SU-DHL-6 (cell line): Measurements from ENCODE around the gene ZNF774.

ENCODE experiments used
- H2AFZ ChIP-seq: fragments of 200-600 bp; sonication (generic); 2 replicates; pipeline ENCODE4 v1.6.1; 2014; ENCODE audit warnings: low read depth, mild to moderate bottlenecking, moderate library complexity, mixed read lengths, antibody characterized with exemption, low read length; ENCODE audit not compliant: severe bottlenecking
- H3F3A ChIP-seq: fragments of 200-600 bp; shearing (Covaris generic); 2 replicates; pipeline ENCODE4 v1.6.0; 2016; ENCODE audit warnings: antibody characterized with exemption, mild to moderate bottlenecking; ENCODE audit not compliant: insufficient read depth
- H3K27ac ChIP-seq: fragments of 200-600 bp; sonication (generic); 2 replicates; pipeline ENCODE4 v1.5.1; 2016; ENCODE audit warnings: low read depth, mild to moderate bottlenecking, low read length, moderate library complexity, mixed read lengths
- H3K27me3 ChIP-seq: fragments of 200-600 bp; sonication (generic), shearing (Covaris generic); 2 replicates; pipeline ENCODE4 v1.6.0; 2014; ENCODE audit warnings: mild to moderate bottlenecking, low read length
- H3K36me3 ChIP-seq: fragments of 200-600 bp; sonication (generic); 2 replicates; pipeline ENCODE4 v1.6.1; 2014; ENCODE audit warnings: mild to moderate bottlenecking, low read length, mixed read lengths
- H3K4me2 ChIP-seq: fragments of 300-600, 200-600 bp; shearing (Covaris generic), sonication (generic); 2 replicates; pipeline ENCODE4 v1.6.0; 2014; ENCODE audit warnings: low read length, low read depth, mild to moderate bottlenecking; ENCODE audit not compliant: poor library complexity, severe bottlenecking
- H3K4me3 ChIP-seq: fragments of 200-600 bp; sonication (generic); 2 replicates; pipeline ENCODE4 v1.5.1; 2014; ENCODE audit warnings: antibody characterized with exemption, low read length, mild to moderate bottlenecking, mixed read lengths; ENCODE audit not compliant: insufficient read depth, poor library complexity, severe bottlenecking
- H3K79me2 ChIP-seq: fragments of 200-600 bp; sonication (generic); 2 replicates; pipeline ENCODE4 v1.6.1; 2014; ENCODE audit warnings: mild to moderate bottlenecking, low read length, moderate library complexity; ENCODE audit not compliant: insufficient read depth
- H3K9ac ChIP-seq: fragments of 200-600 bp; sonication (generic); 2 replicates; pipeline ENCODE4 v1.7.0; 2014; ENCODE audit warnings: mild to moderate bottlenecking, low read length
- H3K9me2 ChIP-seq: fragments of 200-600 bp; sonication (generic); replicated peaks from 2 replicates; pipeline ENCODE4 v1.6.1; 2014; ENCODE audit warnings: low read length; ENCODE audit not compliant: insufficient read depth
- H3K9me3 ChIP-seq: fragments of 200-600 bp; sonication (generic); 2 replicates; pipeline ENCODE4 v1.6.1; 2014; ENCODE audit warnings: low read length, mixed read lengths; ENCODE audit not compliant: insufficient read depth
- H4K20me1 ChIP-seq: fragments of 200-600 bp; sonication (generic); 2 replicates; pipeline ENCODE4 v1.6.1; 2014; ENCODE audit warnings: low read depth, mild to moderate bottlenecking, antibody characterized with exemption, low read length, moderate library complexity, mixed read lengths
- EZH2phosphoT487 ChIP-seq: fragments of 200-600 bp; sonication (generic), shearing (Covaris generic); conservative IDR thresholded peaks from 2 replicates; pipeline ENCODE4 v1.6.1; 2018; ENCODE audit warnings: mild to moderate bottlenecking, antibody characterized with exemption, low read length, moderate library complexity, mixed read lengths
- TF ChIP-seq, protein P1 (sequence below): fragments of 200-600 bp; sonication (generic); IDR thresholded peaks from one replicate; pipeline ENCODE4 v1.5.1; 2017; ENCODE audit warnings: antibody characterized with exemption, mild to moderate bottlenecking, low read length, moderate library complexity; ENCODE audit not compliant: insufficient read depth, poor library complexity, severe bottlenecking

ZNF774 gene

GRCh38 chr15:90354986-90355385 is 2.9 kb downstream of the ZNF774 start:
- no peaks in the 10 kb centered on the region for H3F3A ChIP-seq

DNA sequence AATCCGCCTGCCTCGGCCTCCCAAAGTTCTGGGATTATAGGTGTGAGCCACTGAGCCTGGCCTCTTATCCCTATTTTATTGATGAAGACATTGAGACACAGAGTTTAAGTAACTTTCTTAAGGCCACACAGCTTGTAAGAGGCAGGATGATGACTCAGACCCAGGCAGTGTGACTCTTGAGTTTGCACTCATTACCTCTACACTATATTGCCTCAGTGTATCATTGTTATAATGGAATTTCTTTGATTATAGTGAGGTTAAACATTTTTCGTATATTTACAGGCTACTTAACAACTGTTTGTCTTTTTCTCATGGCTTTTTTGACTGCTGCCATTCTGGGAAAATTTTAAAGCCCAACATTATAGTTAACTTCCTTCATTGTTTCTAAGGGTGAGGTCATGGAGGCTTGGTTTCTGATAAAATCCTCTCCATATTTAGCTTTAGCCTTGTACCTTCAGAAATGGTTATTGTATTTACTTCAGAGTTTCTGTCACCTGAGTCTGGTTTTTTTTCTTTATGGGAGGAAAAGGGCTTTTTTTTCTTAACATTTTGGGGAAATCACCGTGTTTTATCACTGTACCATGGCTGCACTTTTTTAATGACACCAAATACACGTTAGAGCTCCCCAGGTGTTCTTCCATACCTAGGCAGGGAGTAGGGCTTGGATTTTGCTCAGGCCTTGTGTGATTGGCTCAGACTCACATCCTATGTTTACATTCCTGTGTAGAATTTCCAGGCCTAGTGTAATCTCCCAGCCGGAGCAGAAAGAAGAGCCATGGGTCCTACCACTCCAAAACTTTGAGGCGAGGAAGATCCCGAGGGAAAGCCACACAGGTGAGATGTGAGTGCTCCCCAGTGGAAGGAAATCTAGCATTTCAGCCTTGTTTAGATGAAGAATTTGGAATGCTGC is 6.3 kb downstream of the ZNF774 start:
- no peaks in the 10 kb centered on the region for H4K20me1 ChIP-seq
- H3K9ac ChIP-seq, result no peak overlapping the region
- no peaks in the 10 kb centered on the region for H3K9me3 ChIP-seq
- H3K36me3 ChIP-seq, result no peaks in the 10 kb centered on the region
- no peaks in the 10 kb centered on the region for H3K27me3 ChIP-seq
- H3K9me2 ChIP-seq, result no peaks in the 10 kb centered on the region
- no peak overlapping the region for H3K4me3 ChIP-seq
- no peaks in the 10 kb centered on the region for H3F3A ChIP-seq
- H3K4me2 ChIP-seq, result no peak overlapping the region
- H3K27ac ChIP-seq, result no peak overlapping the region
- no peaks in the 10 kb centered on the region for H3K79me2 ChIP-seq
- TF ChIP-seq EZH2phosphoT487, result no peak
- TF ChIP-seq, protein P1, sequence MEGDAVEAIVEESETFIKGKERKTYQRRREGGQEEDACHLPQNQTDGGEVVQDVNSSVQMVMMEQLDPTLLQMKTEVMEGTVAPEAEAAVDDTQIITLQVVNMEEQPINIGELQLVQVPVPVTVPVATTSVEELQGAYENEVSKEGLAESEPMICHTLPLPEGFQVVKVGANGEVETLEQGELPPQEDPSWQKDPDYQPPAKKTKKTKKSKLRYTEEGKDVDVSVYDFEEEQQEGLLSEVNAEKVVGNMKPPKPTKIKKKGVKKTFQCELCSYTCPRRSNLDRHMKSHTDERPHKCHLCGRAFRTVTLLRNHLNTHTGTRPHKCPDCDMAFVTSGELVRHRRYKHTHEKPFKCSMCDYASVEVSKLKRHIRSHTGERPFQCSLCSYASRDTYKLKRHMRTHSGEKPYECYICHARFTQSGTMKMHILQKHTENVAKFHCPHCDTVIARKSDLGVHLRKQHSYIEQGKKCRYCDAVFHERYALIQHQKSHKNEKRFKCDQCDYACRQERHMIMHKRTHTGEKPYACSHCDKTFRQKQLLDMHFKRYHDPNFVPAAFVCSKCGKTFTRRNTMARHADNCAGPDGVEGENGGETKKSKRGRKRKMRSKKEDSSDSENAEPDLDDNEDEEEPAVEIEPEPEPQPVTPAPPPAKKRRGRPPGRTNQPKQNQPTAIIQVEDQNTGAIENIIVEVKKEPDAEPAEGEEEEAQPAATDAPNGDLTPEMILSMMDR, result no peak
- H2AFZ ChIP-seq, result no peak overlapping the region

More at GRCh38 chr15:90354986-90355385, 2.9 kb downstream of the ZNF774 start:
- no peak overlapping the region for H3K27ac ChIP-seq
- H4K20me1 ChIP-seq, result no peaks in the 10 kb centered on the region
- no peak overlapping the region for H3K9ac ChIP-seq
- no peaks in the 10 kb centered on the region for H3K27me3 ChIP-seq
- no peaks in the 10 kb centered on the region for H3K36me3 ChIP-seq
- H2AFZ ChIP-seq, result no peak overlapping the region
- no peaks in the 10 kb centered on the region for H3K9me3 ChIP-seq
- no peak overlapping the region for H3K4me2 ChIP-seq
- no peaks in the 10 kb centered on the region for H3K79me2 ChIP-seq
- no peak overlapping the region for H3K4me3 ChIP-seq
- H3K9me2 ChIP-seq, result no peaks in the 10 kb centered on the region
- no peak for TF ChIP-seq EZH2phosphoT487
- TF ChIP-seq, protein P1, result no peak

DNA sequence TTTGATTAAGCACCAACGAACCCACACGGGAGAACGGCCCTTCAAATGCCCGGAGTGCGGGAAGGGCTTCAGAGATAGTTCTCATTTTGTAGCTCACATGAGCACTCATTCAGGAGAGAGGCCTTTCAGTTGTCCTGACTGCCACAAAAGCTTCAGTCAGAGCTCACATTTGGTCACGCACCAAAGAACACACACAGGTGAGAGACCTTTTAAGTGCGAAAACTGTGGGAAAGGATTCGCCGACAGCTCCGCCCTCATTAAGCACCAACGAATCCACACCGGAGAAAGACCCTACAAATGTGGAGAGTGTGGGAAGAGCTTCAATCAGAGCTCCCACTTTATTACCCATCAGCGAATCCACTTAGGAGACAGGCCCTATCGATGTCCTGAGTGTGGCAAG is 8.7 kb downstream of the ZNF774 start:
- Histone ChIP-seq H2AFZ (no peak overlapping the region), H3K9ac (no peak overlapping the region), H3K27me3 (no peaks in the 10 kb centered on the region), H3K79me2 (no peaks in the 10 kb centered on the region), H3K4me3 (no peak overlapping the region), H3K27ac (no peak overlapping the region), H4K20me1 (no peaks in the 10 kb centered on the region), H3F3A (no peaks in the 10 kb centered on the region), H3K36me3 (no peaks in the 10 kb centered on the region), H3K9me2 (no peaks in the 10 kb centered on the region), H3K9me3 (no peaks in the 10 kb centered on the region), H3K4me2 (no peak overlapping the region)
- TF ChIP-seq EZH2phosphoT487, result no peak

- Histone ChIP-seq H3K36me3 (no peaks in the 10 kb centered on the region), H4K20me1 (no peaks in the 10 kb centered on the region), H3K9ac (no peak overlapping the region), H3K27ac (no peak overlapping the region), H3K9me2 (no peaks in the 10 kb centered on the region), H3K79me2 (no peaks in the 10 kb centered on the region), H3K4me2 (no peak overlapping the region), H3K9me3 (no peaks in the 10 kb centered on the region), H2AFZ (no peak overlapping the region), H3F3A (no peaks in the 10 kb centered on the region), H3K4me3 (no peak overlapping the region), H3K27me3 (no peaks in the 10 kb centered on the region)
- TF ChIP-seq EZH2phosphoT487, result no peak
- TF ChIP-seq, protein P1, result no peak
Measured at GRCh38 chr15:90362936-90363212, 10.8 kb downstream of the ZNF774 start.
